HepG2 (cell line): Measurements from ENCODE around the gene USP43. TPM values are rescaled to one million over a fixed set of nuclear protein-coding genes. Genes with fewer than 3 reads are reported as not detected.
A peak's percentile ranks its signal among the peaks of the same experiment; 100 is the strongest.

ENCODE experiments used
- CBX5 ChIP-seq: sonication (generic); formaldehyde crosslinking; IDR thresholded peaks from 2 replicates; pipeline ENCODE4 v1.4.0; 2020; ENCODE audit warnings: missing genetic modification reagents, borderline replicate concordance
- ESRRA ChIP-seq: sonication (generic); formaldehyde crosslinking; IDR thresholded peaks from 2 replicates; pipeline ENCODE4 v1.5.1; 2020; ENCODE audit warnings: mild to moderate bottlenecking, low read depth, missing genetic modification reagents
- HNF4A ChIP-seq: sonication (generic); formaldehyde crosslinking; IDR thresholded peaks from 2 replicates; pipeline ENCODE4 v1.4.0; 2020; ENCODE audit warnings: missing genetic modification reagents
- KAT2B ChIP-seq: fragments of 150-350 bp; IDR thresholded peaks from 2 replicates; pipeline ENCODE4 v1.6.1; 2014; ENCODE audit warnings: low read depth, low read length, borderline replicate concordance
- RFXAP ChIP-seq: sonication (generic); formaldehyde crosslinking; IDR thresholded peaks from 2 replicates; pipeline ENCODE4 v1.4.0; 2020; ENCODE audit warnings: missing genetic modification reagents, borderline replicate concordance
- SRSF4 ChIP-seq: fragments of 200-400 bp; formaldehyde crosslinking; IDR thresholded peaks from one replicate; pipeline ENCODE4 v1.6.1; 2018; ENCODE audit warnings: mild to moderate bottlenecking, low read depth, low read length, moderate library complexity; ENCODE audit not compliant: poor library complexity, severe bottlenecking
- SYNCRIP ChIP-seq: fragments of 200-400 bp; formaldehyde crosslinking; IDR thresholded peaks from 2 replicates; pipeline ENCODE4 v1.6.1; 2018; ENCODE audit warnings: mild to moderate bottlenecking, low read depth, low read length; ENCODE audit not compliant: insufficient read depth
- ZBTB8A ChIP-seq: sonication (generic); formaldehyde crosslinking; IDR thresholded peaks from 2 replicates; pipeline ENCODE4 v1.4.0; 2020; ENCODE audit warnings: mild to moderate bottlenecking, low read depth, missing genetic modification reagents, borderline replicate concordance
- ZFP90 ChIP-seq: sonication (generic); formaldehyde crosslinking; IDR thresholded peaks from 2 replicates; pipeline ENCODE4 v1.8.0; 2022; ENCODE audit warnings: missing genetic modification reagents, mild to moderate bottlenecking, inconsistent platforms, borderline replicate concordance
- ZNF383 ChIP-seq: sonication (generic); formaldehyde crosslinking; IDR thresholded peaks from 2 replicates; pipeline ENCODE4 v1.4.0; 2020; ENCODE audit warnings: missing genetic modification reagents, mild to moderate bottlenecking, borderline replicate concordance
- ZNF558 ChIP-seq: sonication (generic); formaldehyde crosslinking; IDR thresholded peaks from 2 replicates; pipeline ENCODE4 v1.9.0; 2022; ENCODE audit warnings: mild to moderate bottlenecking, missing genetic modification reagents, borderline replicate concordance
- ZNF567 ChIP-seq: sonication (generic); formaldehyde crosslinking; IDR thresholded peaks from 2 replicates; pipeline ENCODE4 v1.8.1; 2023; ENCODE audit warnings: mild to moderate bottlenecking, missing genetic modification reagents, borderline replicate concordance
- polyA plus RNA-seq, 8 experiments: library from polyadenylated mRNA; depleted of rRNA in 3 of 8; stranded (reverse) in 7 of 8; unstranded in 1 of 8; fragments of >200 nt; fragmentation: Illumina TruSeq in 4 of 8; extraction: Trizol in 4 of 8; gene quantifications; 2 replicates each; pipeline versions ENCODE4 v1.2.1 to v1.2.3, GENCODE V29; 2011 to 2016; ENCODE audit warnings: low read depth in 4 of 8, missing spikeins in 1 of 8, mixed read lengths in 1 of 8; ENCODE audit not compliant: insufficient read depth in 1 of 8
- total RNA-seq, 5 experiments: library from RNA; depleted of rRNA; stranded (reverse); fragments of >200 nt; fragmentation: Illumina TruSeq; extraction: Trizol; gene quantifications; 2 replicates each; pipeline ENCODE4 v1.2.3, GENCODE V29; 2016; ENCODE audit warnings: low read depth in 1 of 5
- TF ChIP-seq, protein P1 (sequence below): IDR thresholded peaks from 2 replicates; pipeline ENCODE4 v1.6.1; 2012; ENCODE audit warnings: low read depth, low read length, improper control_type of control experiment
- TF ChIP-seq, protein P2 (sequence below): sonication (generic); formaldehyde crosslinking; conservative IDR thresholded peaks from 2 replicates; pipeline ENCODE4 v1.4.0; 2020; ENCODE audit warnings: missing genetic modification reagents
- TF ChIP-seq, protein P3 (sequence below): sonication (generic); formaldehyde crosslinking; IDR thresholded peaks from 2 replicates; pipeline ENCODE4 v1.4.0; 2020; ENCODE audit warnings: mild to moderate bottlenecking, missing genetic modification reagents
- TF ChIP-seq, protein P4 (sequence below): sonication (generic); formaldehyde crosslinking; IDR thresholded peaks from 2 replicates; pipeline ENCODE4 v1.4.0; 2020; ENCODE audit warnings: missing genetic modification reagents

Gene USP43
- total and polyA plus RNA-seq, 2 of the 13 experiments (the other 11 are each of a cell fraction or from before 2014, with no cell fraction given) = 1.6 to 2.2 TPM

DNA sequence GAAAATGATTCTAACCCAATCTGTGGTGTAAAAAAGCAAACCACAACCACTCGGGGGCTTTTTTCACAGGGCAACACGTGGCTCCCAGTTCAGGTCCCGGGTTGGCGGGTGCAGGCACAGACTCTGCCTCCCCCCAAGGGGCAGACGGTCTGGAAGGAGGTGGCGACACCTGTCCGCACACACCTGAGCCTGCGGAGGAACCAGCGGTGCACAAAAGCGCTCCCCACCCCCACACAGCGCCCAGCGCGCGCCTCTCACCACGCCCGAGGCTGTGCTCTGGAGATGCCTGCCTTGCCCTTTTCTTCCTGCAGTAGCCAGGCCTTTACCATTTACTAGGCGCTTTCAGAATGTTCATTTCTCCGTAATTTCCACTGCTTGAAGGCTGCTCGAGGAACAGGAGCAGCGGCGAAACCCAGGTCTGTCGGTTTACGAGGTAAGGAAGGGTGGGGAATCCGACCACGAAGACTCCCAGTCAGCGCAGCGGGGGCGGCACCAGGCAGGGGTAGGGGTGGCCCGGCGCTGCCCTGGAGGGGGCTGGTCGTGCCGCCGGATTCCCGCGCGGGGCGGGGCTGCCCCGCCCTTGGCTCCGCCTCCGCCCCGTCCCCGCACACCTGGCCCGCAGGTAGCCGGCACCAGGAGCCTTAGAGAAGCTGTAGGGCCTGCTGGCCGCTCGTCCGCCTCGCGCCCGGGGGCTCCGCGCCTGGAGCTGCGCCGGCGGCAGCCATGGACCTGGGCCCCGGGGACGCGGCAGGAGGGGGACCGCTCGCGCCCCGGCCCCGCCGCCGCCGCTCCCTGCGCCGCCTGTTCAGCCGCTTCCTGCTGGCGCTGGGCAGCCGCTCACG is at the start of gene USP43 (continued):
- no peak for TF ChIP-seq ZNF383 (CRISPR knock-in tag)
- no peak for TF ChIP-seq ESRRA (CRISPR knock-in tag)
- TF ChIP-seq SRSF4 = no peak
- TF ChIP-seq, protein P1, sequence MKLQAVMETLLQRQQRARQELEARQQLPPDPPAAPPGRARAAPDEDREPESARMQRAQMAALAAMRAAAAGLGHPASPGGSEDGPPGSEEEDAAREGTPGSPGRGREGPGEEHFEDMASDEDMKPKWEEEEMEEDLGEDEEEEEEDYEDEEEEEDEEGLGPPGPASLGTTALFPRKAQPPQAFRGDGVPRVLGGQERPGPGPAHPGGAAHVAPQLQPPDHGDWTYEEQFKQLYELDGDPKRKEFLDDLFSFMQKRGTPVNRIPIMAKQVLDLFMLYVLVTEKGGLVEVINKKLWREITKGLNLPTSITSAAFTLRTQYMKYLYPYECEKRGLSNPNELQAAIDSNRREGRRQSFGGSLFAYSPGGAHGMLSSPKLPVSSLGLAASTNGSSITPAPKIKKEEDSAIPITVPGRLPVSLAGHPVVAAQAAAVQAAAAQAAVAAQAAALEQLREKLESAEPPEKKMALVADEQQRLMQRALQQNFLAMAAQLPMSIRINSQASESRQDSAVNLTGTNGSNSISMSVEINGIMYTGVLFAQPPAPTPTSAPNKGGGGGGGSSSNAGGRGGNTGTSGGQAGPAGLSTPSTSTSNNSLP = no peak
- TF ChIP-seq, protein P2, sequence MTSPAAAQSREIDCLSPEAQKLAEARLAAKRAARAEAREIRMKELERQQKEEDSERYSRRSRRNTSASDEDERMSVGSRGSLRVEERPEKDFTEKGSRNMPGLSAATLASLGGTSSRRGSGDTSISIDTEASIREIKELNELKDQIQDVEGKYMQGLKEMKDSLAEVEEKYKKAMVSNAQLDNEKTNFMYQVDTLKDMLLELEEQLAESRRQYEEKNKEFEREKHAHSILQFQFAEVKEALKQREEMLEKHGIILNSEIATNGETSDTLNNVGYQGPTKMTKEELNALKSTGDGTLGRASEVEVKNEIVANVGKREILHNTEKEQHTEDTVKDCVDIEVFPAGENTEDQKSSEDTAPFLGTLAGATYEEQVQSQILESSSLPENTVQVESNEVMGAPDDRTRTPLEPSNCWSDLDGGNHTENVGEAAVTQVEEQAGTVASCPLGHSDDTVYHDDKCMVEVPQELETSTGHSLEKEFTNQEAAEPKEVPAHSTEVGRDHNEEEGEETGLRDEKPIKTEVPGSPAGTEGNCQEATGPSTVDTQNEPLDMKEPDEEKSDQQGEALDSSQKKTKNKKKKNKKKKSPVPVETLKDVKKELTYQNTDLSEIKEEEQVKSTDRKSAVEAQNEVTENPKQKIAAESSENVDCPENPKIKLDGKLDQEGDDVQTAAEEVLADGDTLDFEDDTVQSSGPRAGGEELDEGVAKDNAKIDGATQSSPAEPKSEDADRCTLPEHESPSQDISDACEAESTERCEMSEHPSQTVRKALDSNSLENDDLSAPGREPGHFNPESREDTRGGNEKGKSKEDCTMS (CRISPR knock-in tag) = no peak
- no peak for TF ChIP-seq ZNF567 (CRISPR knock-in tag)
- no peak for TF ChIP-seq KAT2B
- TF ChIP-seq CBX5 = no peak
- TF ChIP-seq RFXAP (CRISPR knock-in tag) = no peak
- TF ChIP-seq, protein P3, sequence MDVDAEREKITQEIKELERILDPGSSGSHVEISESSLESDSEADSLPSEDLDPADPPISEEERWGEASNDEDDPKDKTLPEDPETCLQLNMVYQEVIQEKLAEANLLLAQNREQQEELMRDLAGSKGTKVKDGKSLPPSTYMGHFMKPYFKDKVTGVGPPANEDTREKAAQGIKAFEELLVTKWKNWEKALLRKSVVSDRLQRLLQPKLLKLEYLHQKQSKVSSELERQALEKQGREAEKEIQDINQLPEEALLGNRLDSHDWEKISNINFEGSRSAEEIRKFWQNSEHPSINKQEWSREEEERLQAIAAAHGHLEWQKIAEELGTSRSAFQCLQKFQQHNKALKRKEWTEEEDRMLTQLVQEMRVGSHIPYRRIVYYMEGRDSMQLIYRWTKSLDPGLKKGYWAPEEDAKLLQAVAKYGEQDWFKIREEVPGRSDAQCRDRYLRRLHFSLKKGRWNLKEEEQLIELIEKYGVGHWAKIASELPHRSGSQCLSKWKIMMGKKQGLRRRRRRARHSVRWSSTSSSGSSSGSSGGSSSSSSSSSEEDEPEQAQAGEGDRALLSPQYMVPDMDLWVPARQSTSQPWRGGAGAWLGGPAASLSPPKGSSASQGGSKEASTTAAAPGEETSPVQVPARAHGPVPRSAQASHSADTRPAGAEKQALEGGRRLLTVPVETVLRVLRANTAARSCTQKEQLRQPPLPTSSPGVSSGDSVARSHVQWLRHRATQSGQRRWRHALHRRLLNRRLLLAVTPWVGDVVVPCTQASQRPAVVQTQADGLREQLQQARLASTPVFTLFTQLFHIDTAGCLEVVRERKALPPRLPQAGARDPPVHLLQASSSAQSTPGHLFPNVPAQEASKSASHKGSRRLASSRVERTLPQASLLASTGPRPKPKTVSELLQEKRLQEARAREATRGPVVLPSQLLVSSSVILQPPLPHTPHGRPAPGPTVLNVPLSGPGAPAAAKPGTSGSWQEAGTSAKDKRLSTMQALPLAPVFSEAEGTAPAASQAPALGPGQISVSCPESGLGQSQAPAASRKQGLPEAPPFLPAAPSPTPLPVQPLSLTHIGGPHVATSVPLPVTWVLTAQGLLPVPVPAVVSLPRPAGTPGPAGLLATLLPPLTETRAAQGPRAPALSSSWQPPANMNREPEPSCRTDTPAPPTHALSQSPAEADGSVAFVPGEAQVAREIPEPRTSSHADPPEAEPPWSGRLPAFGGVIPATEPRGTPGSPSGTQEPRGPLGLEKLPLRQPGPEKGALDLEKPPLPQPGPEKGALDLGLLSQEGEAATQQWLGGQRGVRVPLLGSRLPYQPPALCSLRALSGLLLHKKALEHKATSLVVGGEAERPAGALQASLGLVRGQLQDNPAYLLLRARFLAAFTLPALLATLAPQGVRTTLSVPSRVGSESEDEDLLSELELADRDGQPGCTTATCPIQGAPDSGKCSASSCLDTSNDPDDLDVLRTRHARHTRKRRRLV (CRISPR knock-in tag) = peak; percentile 56; the same call in 1 of the 2 replicates
- TF ChIP-seq ZBTB8A (CRISPR knock-in tag) = no peak
- TF ChIP-seq, protein P4, sequence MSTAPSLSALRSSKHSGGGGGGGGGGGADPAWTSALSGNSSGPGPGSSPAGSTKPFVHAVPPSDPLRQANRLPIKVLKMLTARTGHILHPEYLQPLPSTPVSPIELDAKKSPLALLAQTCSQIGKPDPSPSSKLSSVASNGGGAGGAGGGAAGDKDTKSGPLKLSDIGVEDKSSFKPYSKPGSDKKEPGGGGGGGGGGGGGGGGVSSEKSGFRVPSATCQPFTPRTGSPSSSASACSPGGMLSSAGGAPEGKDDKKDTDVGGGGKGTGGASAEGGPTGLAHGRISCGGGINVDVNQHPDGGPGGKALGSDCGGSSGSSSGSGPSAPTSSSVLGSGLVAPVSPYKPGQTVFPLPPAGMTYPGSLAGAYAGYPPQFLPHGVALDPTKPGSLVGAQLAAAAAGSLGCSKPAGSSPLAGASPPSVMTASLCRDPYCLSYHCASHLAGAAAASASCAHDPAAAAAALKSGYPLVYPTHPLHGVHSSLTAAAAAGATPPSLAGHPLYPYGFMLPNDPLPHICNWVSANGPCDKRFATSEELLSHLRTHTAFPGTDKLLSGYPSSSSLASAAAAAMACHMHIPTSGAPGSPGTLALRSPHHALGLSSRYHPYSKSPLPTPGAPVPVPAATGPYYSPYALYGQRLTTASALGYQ (CRISPR knock-in tag) = no peak
- no peak for TF ChIP-seq ZNF558
- no peak for TF ChIP-seq HNF4A (CRISPR knock-in tag)
- peak; percentile 20; the same call in 1 of the 2 replicates for TF ChIP-seq ZFP90 (CRISPR knock-in tag)
- TF ChIP-seq SYNCRIP = no peak
